Lung (tissue), 12 donors: ENCODE measurements around the gene MMP17. TPM values are rescaled to one million over a fixed set of nuclear protein-coding genes. Genes with fewer than 3 reads are reported as not detected.

ENCODE experiments used
- ATAC-seq: fragments of 200-7000 bp; cut with Tn5 transposase; one replicate; pipeline ENCODE4 v1.9.1; 2020; ENCODE audit warnings: moderate number of reproducible peaks; ENCODE audit not compliant: insufficient read depth, low FRiP score
- DNase-seq, 3 donors: peaks; one replicate each; pipeline ENCODE4 v3.0.0-alpha.2; 2013 to 2017
- H3K27ac ChIP-seq, 2 donors: one replicate each; pipeline ENCODE4 v1.5.1; 2013; ENCODE audit warnings: mild to moderate bottlenecking in 2 of 2, moderate library complexity in 2 of 2, control low read depth in 1 of 2, inconsistent platforms in 1 of 2, low read depth in 1 of 2, low read length in 1 of 2
- H3K27me3 ChIP-seq, 3 donors: one replicate each; pipeline ENCODE4 v1.5.1; 2013; ENCODE audit warnings: low read length in 2 of 3; ENCODE audit not compliant: control insufficient read depth in 3 of 3, insufficient read depth in 3 of 3
- H3K36me3 ChIP-seq, 4 donors: one replicate each; pipeline ENCODE4 v1.5.1; 2013; ENCODE audit warnings: low read length in 4 of 4, mild to moderate bottlenecking in 1 of 4, moderate library complexity in 1 of 4; ENCODE audit not compliant: control insufficient read depth in 4 of 4, insufficient read depth in 4 of 4
- H3K4me1 ChIP-seq, 5 donors: one replicate each; pipeline ENCODE4 v1.5.1; 2013; ENCODE audit warnings: low read length in 5 of 5, mild to moderate bottlenecking in 2 of 5, moderate library complexity in 1 of 5; ENCODE audit not compliant: control insufficient read depth in 5 of 5, insufficient read depth in 5 of 5
- H3K4me3 ChIP-seq: one replicate; pipeline ENCODE4 v1.5.1; 2013; ENCODE audit warnings: mild to moderate bottlenecking, control low read depth, moderate library complexity
- H3K9ac ChIP-seq, 2 donors: one replicate each; pipeline ENCODE4 v1.5.1; 2013; ENCODE audit warnings: low read length in 2 of 2, control low read depth in 1 of 2; ENCODE audit not compliant: insufficient read depth in 1 of 2
- H3K9me3 ChIP-seq, 4 donors: one replicate each; pipeline ENCODE4 v1.5.1; 2013; ENCODE audit warnings: low read length in 3 of 4, mild to moderate bottlenecking in 1 of 4, moderate library complexity in 1 of 4; ENCODE audit not compliant: control insufficient read depth in 4 of 4, insufficient read depth in 3 of 4
- WGBS, 2 donors: extraction: QIAGEN DNeasy Blood & Tissue Kit; methylation state at CpG; one replicate each; pipeline ENCODE4 v1.1.7; 2013; 5-methylcytosine and 5-hydroxymethylcytosine counted together
- polyA plus RNA-seq, 2 donors: library from polyadenylated mRNA; stranded (reverse); fragments of 200-250 nt; gene quantifications; one replicate each; pipeline ENCODE4 v1.2.1, GENCODE V29; 2013
- total RNA-seq, 2 donors: library from RNA; depleted of rRNA in 1 of 2; stranded (reverse); fragments of >200 nt in 1 of 2; gene quantifications; one replicate each; pipeline ENCODE4 v1.2.1, GENCODE V29; 2014 to 2021
- TF ChIP-seq, protein P1 (sequence below): IDR thresholded peaks from 2 replicates; pipeline ENCODE4 v1.5.1; 2012; ENCODE audit warnings: mild to moderate bottlenecking; ENCODE audit errors: control extremely low read depth, extremely low read depth
- donor health status: control.
- donor health status: control.
- donor health status: Bipolar disorder and iron deficiency.
- donor health status: healthy.
- donor health status: DM: yes; HTN: yes; CAD: no.

MMP17 gene
- total and polyA plus RNA-seq, 4 donors, result 1.7 to 5.6 (median 3.9) TPM

DNA sequence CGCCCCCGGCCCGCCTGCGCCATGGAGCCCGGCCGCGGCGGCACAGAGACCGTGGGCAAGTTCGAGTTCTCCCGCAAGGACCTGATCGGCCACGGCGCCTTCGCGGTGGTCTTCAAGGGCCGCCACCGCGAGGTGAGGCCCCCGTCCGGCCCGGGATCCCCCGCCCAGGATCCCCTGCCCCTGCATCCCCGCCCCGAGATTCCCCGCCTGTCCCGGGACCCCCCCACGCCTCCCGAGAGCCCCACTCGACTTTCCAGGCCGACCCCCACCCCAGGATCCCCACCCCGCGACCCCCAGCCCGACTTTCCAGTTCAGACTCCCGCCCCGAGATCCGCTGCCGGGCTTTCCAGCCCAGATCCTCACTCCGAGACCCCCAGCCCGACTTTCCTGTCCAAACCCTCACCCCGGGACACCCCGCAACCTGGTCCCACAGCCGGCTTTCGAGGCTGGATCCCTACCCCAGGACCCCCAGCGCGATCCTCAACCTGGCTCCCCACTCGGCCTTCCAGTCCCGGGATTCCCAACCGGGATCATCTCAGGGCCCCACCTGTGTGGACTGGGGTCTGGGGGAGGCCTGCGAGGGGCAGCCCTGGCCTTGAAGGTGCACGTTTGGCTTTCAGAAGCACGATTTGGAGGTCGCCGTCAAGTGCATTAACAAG lies 66.9 kb downstream of the MMP17 start:
- WGBS, 2 donors, result 1 to 2% methylated on average over 48 to 54 of the region's 54 CpGs
- ATAC-seq (no peak), DNase-seq (peak in 1 of 3 donors; percentile 9)
- peaks cover 0 to 7% (median 4%) of the 10 kb centered on the region in 4 donors for H3K36me3 ChIP-seq
- TF ChIP-seq, protein P1, sequence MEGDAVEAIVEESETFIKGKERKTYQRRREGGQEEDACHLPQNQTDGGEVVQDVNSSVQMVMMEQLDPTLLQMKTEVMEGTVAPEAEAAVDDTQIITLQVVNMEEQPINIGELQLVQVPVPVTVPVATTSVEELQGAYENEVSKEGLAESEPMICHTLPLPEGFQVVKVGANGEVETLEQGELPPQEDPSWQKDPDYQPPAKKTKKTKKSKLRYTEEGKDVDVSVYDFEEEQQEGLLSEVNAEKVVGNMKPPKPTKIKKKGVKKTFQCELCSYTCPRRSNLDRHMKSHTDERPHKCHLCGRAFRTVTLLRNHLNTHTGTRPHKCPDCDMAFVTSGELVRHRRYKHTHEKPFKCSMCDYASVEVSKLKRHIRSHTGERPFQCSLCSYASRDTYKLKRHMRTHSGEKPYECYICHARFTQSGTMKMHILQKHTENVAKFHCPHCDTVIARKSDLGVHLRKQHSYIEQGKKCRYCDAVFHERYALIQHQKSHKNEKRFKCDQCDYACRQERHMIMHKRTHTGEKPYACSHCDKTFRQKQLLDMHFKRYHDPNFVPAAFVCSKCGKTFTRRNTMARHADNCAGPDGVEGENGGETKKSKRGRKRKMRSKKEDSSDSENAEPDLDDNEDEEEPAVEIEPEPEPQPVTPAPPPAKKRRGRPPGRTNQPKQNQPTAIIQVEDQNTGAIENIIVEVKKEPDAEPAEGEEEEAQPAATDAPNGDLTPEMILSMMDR, result no peak
- peaks cover 0 to 18% (median 4%) of the 10 kb centered on the region in 5 donors for H3K4me1 ChIP-seq
- H3K9ac ChIP-seq, result peak overlapping the region; percentile 42 to 73
- H3K27me3 ChIP-seq, result no peaks in the 10 kb centered on the region
- H3K27ac ChIP-seq, result peak overlapping the region; percentile 92 to 98
- H3K9me3 ChIP-seq, result no peaks in the 10 kb centered on the region
- peak overlapping the region; percentile 61 for H3K4me3 ChIP-seq

GRCh38 chr12:131895640-131896079 lies 67.5 kb downstream of the MMP17 start:
- no peak for ATAC-seq
- Histone ChIP-seq H3K4me3 (peak overlapping the region; percentile 61), H3K9me3 (no peaks in the 10 kb centered on the region), H3K27ac (peak overlapping the region; percentile 92 to 98), H3K4me1 (peaks cover 0 to 18% (median 4%) of the 10 kb centered on the region in 5 donors), H3K36me3 (peaks cover 0 to 9% (median 5%) of the 10 kb centered on the region in 4 donors), H3K9ac (peak overlapping the region; percentile 42 to 73), H3K27me3 (no peaks in the 10 kb centered on the region)
- whole genome bisulfite sequencing, 2 donors, result 0 to 2% methylated on average over 10 to 12 of the region's 12 CpGs
- TF ChIP-seq, protein P1, result no peak
- peak in 1 of 3 donors; percentile 6 for DNase-seq

DNA sequence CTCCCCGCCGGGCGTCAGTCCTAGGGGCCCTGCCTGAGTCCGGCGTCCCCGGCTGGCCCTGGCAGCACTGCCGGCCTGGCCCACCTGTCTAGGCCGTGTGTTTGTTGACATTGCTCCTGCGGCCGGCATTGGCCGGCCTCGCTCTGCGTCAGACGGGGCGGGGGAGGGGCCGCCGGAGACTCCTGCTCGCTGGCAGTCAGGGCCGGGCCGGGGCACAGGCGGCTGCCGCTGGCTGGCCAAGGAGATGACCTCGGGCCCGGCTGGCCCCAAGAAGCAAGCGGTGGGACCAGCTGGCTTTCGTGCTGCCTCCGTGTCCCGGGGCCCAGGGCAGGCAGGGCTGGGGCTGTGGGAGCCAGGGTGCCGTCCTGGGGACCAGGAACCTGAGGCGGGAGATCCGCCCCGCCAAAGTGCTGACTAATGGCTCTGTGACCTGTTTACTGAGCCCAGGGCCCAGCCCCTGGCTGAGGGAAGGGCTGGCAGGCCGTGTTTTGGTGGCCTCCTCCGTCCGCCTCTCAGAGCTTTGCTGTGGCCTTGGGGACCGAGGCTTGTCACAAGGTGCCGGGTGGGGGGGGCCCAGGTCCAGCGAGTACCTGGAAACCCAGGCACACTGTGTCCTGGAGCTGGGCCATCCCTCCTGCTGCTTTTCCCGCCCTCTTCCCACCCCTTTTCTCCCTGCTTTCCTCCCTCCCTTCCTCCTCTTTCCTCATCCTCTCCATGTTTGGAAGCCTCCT lies 68.1 kb downstream of the MMP17 start:
- WGBS, 2 donors, result 3 to 4% methylated on average over 37 to 39 of the region's 39 CpGs
- DNase-seq, result peak; percentile 73 to 83 (median 80)
- Histone ChIP-seq H3K27ac (peak overlapping the region; percentile 92 to 98), H3K27me3 (no peaks in the 10 kb centered on the region), H3K9ac (peak overlapping the region; percentile 23 to 73), H3K4me3 (peak overlapping the region; percentile 61), H3K9me3 (no peaks in the 10 kb centered on the region), H3K36me3 (peaks cover 0 to 9% (median 5%) of the 10 kb centered on the region in 4 donors), H3K4me1 (peaks cover 0 to 18% (median 4%) of the 10 kb centered on the region in 5 donors)
- TF ChIP-seq, protein P1, result no peak
- peak; percentile 87 for ATAC-seq
